Measurements from ENCODE around the gene OR51A7.

DNA sequence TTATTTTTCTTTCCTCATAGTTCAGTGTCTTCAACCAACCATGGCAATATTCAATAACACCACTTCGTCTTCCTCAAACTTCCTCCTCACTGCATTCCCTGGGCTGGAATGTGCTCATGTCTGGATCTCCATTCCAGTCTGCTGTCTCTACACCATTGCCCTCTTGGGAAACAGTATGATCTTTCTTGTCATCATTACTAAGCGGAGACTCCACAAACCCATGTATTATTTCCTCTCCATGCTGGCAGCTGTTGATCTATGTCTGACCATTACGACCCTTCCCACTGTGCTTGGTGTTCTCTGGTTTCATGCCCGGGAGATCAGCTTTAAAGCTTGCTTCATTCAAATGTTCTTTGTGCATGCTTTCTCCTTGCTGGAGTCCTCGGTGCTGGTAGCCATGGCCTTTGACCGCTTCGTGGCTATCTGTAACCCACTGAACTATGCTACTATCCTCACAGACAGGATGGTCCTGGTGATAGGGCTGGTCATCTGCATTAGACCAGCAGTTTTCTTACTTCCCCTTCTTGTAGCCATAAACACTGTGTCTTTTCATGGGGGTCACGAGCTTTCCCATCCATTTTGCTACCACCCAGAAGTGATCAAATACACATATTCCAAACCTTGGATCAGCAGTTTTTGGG lies 21.6 kb upstream of the OR51A7 start, which contains the start of gene OR51T1:
- no peak for TF ChIP-seq EZH2 (IDR thresholded peaks at IDR 0.05; ENCODE audit: borderline replicate concordance, insufficient read depth, low read depth, low read length, poor library complexity, severe bottlenecking)
- no peak for TF ChIP-seq CTCF (IDR thresholded peaks at IDR 0.05)

Measured in B cell (primary cell).